Body of pancreas (tissue), 4 donors: ENCODE results near the gene WWOX. TPM values are rescaled to one million over a fixed set of nuclear protein-coding genes. Genes with fewer than 3 reads are reported as not detected.

ENCODE experiments used
- ATAC-seq: fragments of 150-250 bp; one replicate; pipeline ENCODE4 v1.9.1; 2016
- DNase-seq, 4 donors: peaks; one replicate each; pipeline ENCODE4 v3.0.0-alpha.2; 2019
- H3K27ac ChIP-seq, 4 donors: fragments of 200-600 bp; sonication (generic); 1 replicate in 3 of 4; 2 replicates in 1 of 4; pipeline versions ENCODE4 v1.5.1 to v1.6.1; 2016 to 2019; ENCODE audit warnings: mild to moderate bottlenecking in 1 of 4, mixed read lengths in 1 of 4, moderate library complexity in 1 of 4
- H3K27me3 ChIP-seq, 2 donors: fragments of 200-600 bp; sonication (generic); one replicate each; pipeline ENCODE4 v1.6.0; 2016; ENCODE audit warnings: mild to moderate bottlenecking in 1 of 2
- H3K36me3 ChIP-seq, 2 donors: fragments of 200-600 bp; sonication (generic); replicated peaks in 1 of 2; 2 replicates each; pipeline ENCODE4 v1.5.1; 2016; ENCODE audit warnings: low read depth in 2 of 2; ENCODE audit not compliant: insufficient read depth in 1 of 2
- H3K4me1 ChIP-seq: fragments of 200-600 bp; sonication (generic); one replicate; pipeline ENCODE4 v1.6.0; 2016
- H3K4me3 ChIP-seq, 2 donors: fragments of 200-600 bp; sonication (generic); 1 replicate in 1 of 2; 2 replicates in 1 of 2; pipeline ENCODE4 v1.5.1; 2016 to 2019
- H3K9me3 ChIP-seq, 3 donors: fragments of 200-600 bp; sonication (generic); 1 replicate in 2 of 3; 2 replicates in 1 of 3; pipeline ENCODE4 v1.5.1; 2016
- CTCF ChIP-seq, 7 experiments: fragments of 450-650 bp in 4 of 7; fragments of 200-600 bp in 3 of 7; sonication (generic) in 3 of 7; IDR thresholded peaks; one replicate each; pipeline ENCODE4 v1.5.1; 2016 to 2019; ENCODE audit warnings: antibody characterized with exemption in 7 of 7
- POLR2A ChIP-seq, 3 donors: fragments of 450-650 bp; IDR thresholded peaks; one replicate each; pipeline ENCODE4 v1.6.1; 2016; ENCODE audit warnings: antibody characterized with exemption in 3 of 3, mild to moderate bottlenecking in 2 of 3
- WGBS, 2 donors: methylation state at CpG; one replicate each; pipeline ENCODE4 v1.1.5; 2017; 5-methylcytosine and 5-hydroxymethylcytosine counted together
- intact Hi-C: fragments of 100-400 bp; cut with DNase I; formaldehyde crosslinking; loops from one replicate; pipeline ENCODE4 v1.15.1; 2023
- total RNA-seq, 2 donors: library from RNA; depleted of rRNA; stranded (reverse); fragments of >200 nt; gene quantifications; one replicate each; pipeline ENCODE4 v1.1.0, GENCODE V29; 2016

WWOX gene
- total RNA-seq, 2 donors from 2014 or later: 52.7 to 67.2 TPM

- Histone ChIP-seq H3K9me3 (no peaks in the 10 kb centered on the region), H3K27ac (no peak overlapping the region), H3K36me3 (no peaks in the 10 kb centered on the region), H3K4me1 (no peaks in the 10 kb centered on the region), H3K27me3 (no peaks in the 10 kb centered on the region), H3K4me3 (no peak overlapping the region)
- DNase-seq: no peak
- ATAC-seq: no peak
- 55 to 62% methylated on average over 6 of the region's 6 CpGs for WGBS, 2 donors
- TF ChIP-seq POLR2A (IDR thresholded peaks at IDR 0.05) (no peak), CTCF (IDR thresholded peaks at IDR 0.05) (no peak)
- intact Hi-C loops: no loop called here
Measured at GRCh38 chr16:79137426-79137939, 1038.0 kb downstream of the WWOX start.

GRCh38 chr16:79139799-79140198 lies 1040.3 kb downstream of the WWOX start:
- H3K4me1 ChIP-seq: no peaks in the 10 kb centered on the region
- H3K9me3 ChIP-seq: no peaks in the 10 kb centered on the region
- ATAC-seq (no peak), DNase-seq (no peak)
- no peak overlapping the region for H3K4me3 ChIP-seq
- no peaks in the 10 kb centered on the region for H3K27me3 ChIP-seq
- 82 to 88% methylated on average over 7 of the region's 7 CpGs for WGBS, 2 donors
- intact Hi-C loops: no loop called here
- H3K27ac ChIP-seq: no peak overlapping the region
- TF ChIP-seq CTCF (IDR thresholded peaks at IDR 0.05) (no peak), POLR2A (IDR thresholded peaks at IDR 0.05) (no peak)
- no peaks in the 10 kb centered on the region for H3K36me3 ChIP-seq

GRCh38 chr16:79143026-79143425 lies 1043.6 kb downstream of the WWOX start:
- TF ChIP-seq POLR2A (IDR thresholded peaks at IDR 0.05) (no peak), CTCF (IDR thresholded peaks at IDR 0.05) (no peak)
- Histone ChIP-seq H3K9me3 (no peaks in the 10 kb centered on the region), H3K27me3 (no peaks in the 10 kb centered on the region), H3K4me1 (no peaks in the 10 kb centered on the region), H3K27ac (no peak overlapping the region), H3K4me3 (no peak overlapping the region), H3K36me3 (no peaks in the 10 kb centered on the region)
- no peak for DNase-seq
- intact Hi-C loops: no loop called here
- WGBS, 2 donors: 90% methylated on average over 2 of the region's 2 CpGs
- no peak for ATAC-seq

GRCh38 chr16:79150151-79150550 lies 1050.7 kb downstream of the WWOX start:
- H3K9me3 ChIP-seq: no peaks in the 10 kb centered on the region
- WGBS, 2 donors: 58 to 63% methylated on average over 1 of the region's 1 CpG
- TF ChIP-seq CTCF (IDR thresholded peaks at IDR 0.05): no peak
- no peak for TF ChIP-seq POLR2A (IDR thresholded peaks at IDR 0.05)
- DNase-seq: no peak
- no peaks in the 10 kb centered on the region for H3K36me3 ChIP-seq
- no peaks in the 10 kb centered on the region for H3K27me3 ChIP-seq
- H3K4me1 ChIP-seq: no peaks in the 10 kb centered on the region
- H3K4me3 ChIP-seq: no peak overlapping the region
- no peak for ATAC-seq
- no peak overlapping the region for H3K27ac ChIP-seq
- intact Hi-C loops: no loop called here

- H3K4me1 ChIP-seq: no peaks in the 10 kb centered on the region
- ATAC-seq: no peak
- no peaks in the 10 kb centered on the region for H3K9me3 ChIP-seq
- no peak for DNase-seq
- no peaks in the 10 kb centered on the region for H3K36me3 ChIP-seq
- TF ChIP-seq CTCF (IDR thresholded peaks at IDR 0.05) (no peak), POLR2A (IDR thresholded peaks at IDR 0.05) (no peak)
- no peak overlapping the region for H3K4me3 ChIP-seq
- H3K27ac ChIP-seq: no peak overlapping the region
- H3K27me3 ChIP-seq: no peaks in the 10 kb centered on the region
- 89 to 90% methylated on average over 13 of the region's 13 CpGs for WGBS, 2 donors
- intact Hi-C loops: no loop called here
Measured at GRCh38 chr16:79150632-79151310, 1051.3 kb downstream of the WWOX start.
